ENCODE results near the gene MAGEE1. TPM values are rescaled to one million over a fixed set of nuclear protein-coding genes. Genes with fewer than 3 reads are reported as not detected.
A peak's percentile ranks its signal among the peaks of the same experiment; 100 is the strongest.

Gene MAGEE1
- total RNA-seq, result 1 to 10 TPM; 3.8 to 9.5 (median 5.3) TPM
- 1 to 10 TPM; 4.3 to 6.7 TPM for polyA plus RNA-seq
- long read RNA-seq, donor 1, result 0 reads
- long read RNA-seq, donor 2, transcript MAGEE1-201 (1 exons, 3,630 nt), result major isoform, 9 of 9 reads
- long read RNA-seq, donor 2, partial matches to known transcripts, result 0 of 9 reads
- long read RNA-seq, donor 2, other reads (novel, unspliced or antisense), result 0 of 9 reads
- long read RNA-seq, donor 3, partial matches to known transcripts, result 0 of 2 reads
- long read RNA-seq, donor 3, other reads (novel, unspliced or antisense), result 0 of 2 reads

DNA sequence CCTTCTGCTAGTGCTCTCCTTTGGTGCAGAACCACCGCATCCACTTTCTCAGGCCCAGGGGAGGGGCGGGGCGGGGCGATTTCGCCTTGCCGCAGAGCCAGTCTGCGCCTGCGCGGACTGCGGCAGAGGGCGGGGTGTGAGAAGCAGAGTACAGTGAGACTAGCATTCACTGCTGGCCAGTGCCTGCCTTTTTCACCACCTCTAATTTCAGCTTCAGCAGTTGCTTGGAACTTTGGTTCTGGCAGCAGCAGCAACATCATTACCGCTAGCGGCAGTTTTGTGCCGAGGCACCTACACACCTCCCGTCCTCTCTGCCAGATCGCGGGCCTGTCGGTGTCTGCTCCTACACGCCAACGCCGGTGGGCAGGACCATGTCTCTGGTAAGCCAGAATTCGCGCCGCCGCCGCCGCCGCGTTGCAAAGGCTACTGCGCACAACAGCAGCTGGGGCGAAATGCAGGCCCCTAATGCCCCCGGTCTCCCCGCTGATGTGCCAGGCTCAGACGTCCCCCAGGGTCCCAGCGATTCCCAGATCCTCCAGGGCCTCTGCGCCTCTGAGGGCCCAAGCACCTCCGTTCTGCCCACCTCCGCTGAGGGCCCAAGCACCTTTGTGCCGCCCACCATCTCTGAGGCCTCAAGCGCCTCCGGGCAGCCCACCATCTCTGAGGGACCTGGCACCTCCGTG is at the start of gene MAGEE1:
Gene MAGEE1, plus strand, starts transcription at position 151 of the 683 bp plus-strand sequence. Its CDS starts 221 bp downstream, at position 372.
- peak within 1 kb of the TSS in 1 of 2 donors; percentile 54 for H3K27ac ChIP-seq
- no peaks in the 10 kb centered on the region for H3K9me3 ChIP-seq
- H3K27me3 ChIP-seq, result no peaks in the 10 kb centered on the region
- intact Hi-C loops (cut with DNase I), result no loop called here
- TF ChIP-seq, protein P1, sequence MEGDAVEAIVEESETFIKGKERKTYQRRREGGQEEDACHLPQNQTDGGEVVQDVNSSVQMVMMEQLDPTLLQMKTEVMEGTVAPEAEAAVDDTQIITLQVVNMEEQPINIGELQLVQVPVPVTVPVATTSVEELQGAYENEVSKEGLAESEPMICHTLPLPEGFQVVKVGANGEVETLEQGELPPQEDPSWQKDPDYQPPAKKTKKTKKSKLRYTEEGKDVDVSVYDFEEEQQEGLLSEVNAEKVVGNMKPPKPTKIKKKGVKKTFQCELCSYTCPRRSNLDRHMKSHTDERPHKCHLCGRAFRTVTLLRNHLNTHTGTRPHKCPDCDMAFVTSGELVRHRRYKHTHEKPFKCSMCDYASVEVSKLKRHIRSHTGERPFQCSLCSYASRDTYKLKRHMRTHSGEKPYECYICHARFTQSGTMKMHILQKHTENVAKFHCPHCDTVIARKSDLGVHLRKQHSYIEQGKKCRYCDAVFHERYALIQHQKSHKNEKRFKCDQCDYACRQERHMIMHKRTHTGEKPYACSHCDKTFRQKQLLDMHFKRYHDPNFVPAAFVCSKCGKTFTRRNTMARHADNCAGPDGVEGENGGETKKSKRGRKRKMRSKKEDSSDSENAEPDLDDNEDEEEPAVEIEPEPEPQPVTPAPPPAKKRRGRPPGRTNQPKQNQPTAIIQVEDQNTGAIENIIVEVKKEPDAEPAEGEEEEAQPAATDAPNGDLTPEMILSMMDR (IDR thresholded peaks at IDR 0.05), result no peak
- TF ChIP-seq EP300 (IDR thresholded peaks at IDR 0.05), result no peak
- no peak for TF ChIP-seq POLR2A (IDR thresholded peaks at IDR 0.05)
- WGBS, 3 donors, result 28 to 42% (median 39%) methylated on average over 41 to 42 of the region's 42 CpGs
- H3K36me3 ChIP-seq, result no peaks in the 10 kb centered on the region
- peak; percentile 75 to 86 (median 82) for DNase-seq
- peak within 1 kb of the TSS; percentile 67 for H3K4me3 ChIP-seq
- H3K4me1 ChIP-seq (ENCODE audit: insufficient read depth), result peaks cover 2% of the 10 kb centered on the region

- Histone ChIP-seq H3K27me3 (no peaks in the 10 kb centered on the region), H3K9me3 (no peaks in the 10 kb centered on the region), H3K27ac (no peak overlapping the region), H3K4me1 (ENCODE audit: insufficient read depth) (no peaks in the 10 kb centered on the region), H3K4me3 (no peak overlapping the region), H3K36me3 (no peaks in the 10 kb centered on the region)
- TF ChIP-seq EP300 (IDR thresholded peaks at IDR 0.05) (no peak), POLR2A (IDR thresholded peaks at IDR 0.05) (no peak)
- TF ChIP-seq, protein P1 (IDR thresholded peaks at IDR 0.05), result no peak
- no peak for DNase-seq
- intact Hi-C loops (cut with DNase I), result no loop called here
Observed at GRCh38 chrX:76398970-76399369, 28.5 kb upstream of the MAGEE1 start.

DNA sequence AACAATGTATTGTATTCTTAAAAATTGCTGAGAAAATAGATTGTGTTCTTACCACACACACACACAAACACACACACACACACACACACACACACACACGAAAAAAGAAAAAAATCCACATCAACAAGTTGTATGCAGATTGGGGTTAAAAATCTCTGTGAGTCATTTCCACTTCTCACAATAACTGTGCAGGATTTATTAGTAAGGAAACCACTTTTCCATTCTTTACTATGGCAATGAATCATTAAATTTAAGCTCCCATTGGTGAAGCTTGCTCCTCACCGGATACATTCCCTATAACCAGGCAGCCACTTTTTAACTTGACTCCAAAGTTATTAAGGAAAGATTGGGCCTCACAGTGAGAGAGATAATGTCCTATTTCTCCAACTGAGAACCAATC is 19.7 kb upstream of the MAGEE1 start:
- TF ChIP-seq, protein P1 (IDR thresholded peaks at IDR 0.05), result no peak
- TF ChIP-seq EP300 (IDR thresholded peaks at IDR 0.05) (no peak), POLR2A (IDR thresholded peaks at IDR 0.05) (no peak)
- no peaks in the 10 kb centered on the region for H3K36me3 ChIP-seq
- H3K27ac ChIP-seq, result no peak overlapping the region
- H3K27me3 ChIP-seq, result no peaks in the 10 kb centered on the region
- H3K9me3 ChIP-seq, result no peaks in the 10 kb centered on the region
- intact Hi-C loops (cut with DNase I), result no loop called here
- whole genome bisulfite sequencing, 3 donors, result 41 to 56% (median 43%) methylated on average over 2 of the region's 2 CpGs
- DNase-seq, result no peak
- H3K4me3 ChIP-seq, result no peak overlapping the region
- no peaks in the 10 kb centered on the region for H3K4me1 ChIP-seq (ENCODE audit: insufficient read depth)

- no peak for TF ChIP-seq POLR2A (IDR thresholded peaks at IDR 0.05)
- no peak for DNase-seq
- no peak overlapping the region for H3K4me3 ChIP-seq
- H3K27me3 ChIP-seq, result no peaks in the 10 kb centered on the region
- H3K9me3 ChIP-seq, result no peaks in the 10 kb centered on the region
- no peak overlapping the region for H3K27ac ChIP-seq
- no peaks in the 10 kb centered on the region for H3K4me1 ChIP-seq (ENCODE audit: insufficient read depth)
- no peaks in the 10 kb centered on the region for H3K36me3 ChIP-seq
- intact Hi-C loops (cut with DNase I), result no loop called here
- 71 to 84% (median 83%) methylated on average over 1 of the region's 1 CpG for WGBS, 3 donors
Observed at GRCh38 chrX:76420237-76420636, 7.3 kb upstream of the MAGEE1 start.
